ENCODE data around the gene BCAS1. TPM values are rescaled to one million over a fixed set of nuclear protein-coding genes. Genes with fewer than 3 reads are reported as not detected.

Gene BCAS1
- total and polyA plus RNA-seq, 2 donors (not counting 1 experiment from before 2014, with no cell fraction given) = 0.97 to 1.1 TPM

- CTCF ChIA-PET = no interaction called here
- Mint-ChIP-seq H3K4me1 (no peaks in the 10 kb centered on the region), H3K4me3 (no peak overlapping the region), H3K9me3 (ENCODE audit: insufficient read depth) (no peaks in the 10 kb centered on the region), H3K27me3 (peaks cover 27% of the 10 kb centered on the region), H3K27ac (no peak overlapping the region)
- WGBS (ENCODE audit: insufficient coverage) = 78% methylated on average over 5 of the region's 6 CpGs
- H3K4me3 ChIP-seq (ENCODE audit: control extremely low read depth in 1 of 5, extremely low read depth in 1 of 5, insufficient read depth in 1 of 5, low read depth in 2 of 5, low read length in 4 of 5) = no peak overlapping the region
- H3K36me3 ChIP-seq (replicated peaks in 1 of 2; ENCODE audit: control extremely low read depth in 1 of 2, control insufficient read depth in 1 of 2, extremely low read depth in 1 of 2, insufficient read depth in 2 of 2, low read length in 1 of 2) = no peaks in the 10 kb centered on the region
- no peak for TF ChIP-seq EZH2 (IDR thresholded peaks at IDR 0.05; ENCODE audit: borderline replicate concordance, insufficient read depth, low read depth, low read length, poor library complexity, severe bottlenecking)
- no peak for TF ChIP-seq CTCF (IDR thresholded peaks at IDR 0.05)
- intact Hi-C loops (cut with micrococcal nuclease) = no loop called here
- H3K9me3 ChIP-seq (ENCODE audit: control extremely low read depth in 1 of 3, control insufficient read depth in 2 of 3, insufficient read depth in 1 of 3, low read length in 2 of 3) = no peaks in the 10 kb centered on the region
- H4K20me1 ChIP-seq (ENCODE audit: control insufficient read depth, insufficient read depth, low read length, poor library complexity, severe bottlenecking) = no peaks in the 10 kb centered on the region
- H3K9ac ChIP-seq (ENCODE audit: low read length) = no peak overlapping the region
- no peaks in the 10 kb centered on the region for H3K4me1 ChIP-seq (ENCODE audit: control insufficient read depth in 2 of 2, insufficient read depth in 2 of 2, low read length in 2 of 2)
- DNase-seq = no peak
- no peaks in the 10 kb centered on the region for H3K79me2 ChIP-seq (ENCODE audit: control insufficient read depth, insufficient read depth, low read length)
- H3K4me2 ChIP-seq (replicated peaks; ENCODE audit: low read depth, low read length, poor library complexity, severe bottlenecking) = no peak overlapping the region
- no peak for ATAC-seq (ENCODE audit: low read depth)
- H3K27me3 ChIP-seq (replicated peaks in 1 of 4; ENCODE audit: control extremely low read depth in 1 of 4, control insufficient read depth in 3 of 4, insufficient read depth in 4 of 4, low read length in 3 of 4) = no peaks in the 10 kb centered on the region
- POLR2A ChIA-PET = interaction anchor here (0.6 kb wide), 1 partner anchor 33 kb away, joined by 9 read pairs; no protein-coding TSS in a partner anchor
- H2AFZ ChIP-seq (ENCODE audit: insufficient read depth, low read depth, low read length, poor library complexity, severe bottlenecking) = no peak overlapping the region
- H3K27ac ChIP-seq (ENCODE audit: low read length in 2 of 2) = no peak overlapping the region
Measured at GRCh38 chr20:53984356-53985149, 85.8 kb downstream of the BCAS1 start.

- Mint-ChIP-seq H3K27ac (no peak overlapping the region), H3K9me3 (ENCODE audit: insufficient read depth) (no peaks in the 10 kb centered on the region), H3K27me3 (peaks cover 25% of the 10 kb centered on the region), H3K4me1 (no peaks in the 10 kb centered on the region), H3K4me3 (no peak overlapping the region)
- Histone ChIP-seq H3K36me3 (replicated peaks in 1 of 2; ENCODE audit: control extremely low read depth in 1 of 2, control insufficient read depth in 1 of 2, extremely low read depth in 1 of 2, insufficient read depth in 2 of 2, low read length in 1 of 2) (no peaks in the 10 kb centered on the region), H4K20me1 (ENCODE audit: control insufficient read depth, insufficient read depth, low read length, poor library complexity, severe bottlenecking) (no peaks in the 10 kb centered on the region), H3K9me3 (ENCODE audit: control extremely low read depth in 1 of 3, control insufficient read depth in 2 of 3, insufficient read depth in 1 of 3, low read length in 2 of 3) (peaks cover 0 to 4% (median 0%) of the 10 kb centered on the region in 3 donors), H3K79me2 (ENCODE audit: control insufficient read depth, insufficient read depth, low read length) (no peaks in the 10 kb centered on the region), H3K4me3 (ENCODE audit: control extremely low read depth in 1 of 5, extremely low read depth in 1 of 5, insufficient read depth in 1 of 5, low read depth in 2 of 5, low read length in 4 of 5) (no peak overlapping the region), H3K9ac (ENCODE audit: low read length) (no peak overlapping the region), H3K27me3 (replicated peaks in 1 of 4; ENCODE audit: control extremely low read depth in 1 of 4, control insufficient read depth in 3 of 4, insufficient read depth in 4 of 4, low read length in 3 of 4) (no peaks in the 10 kb centered on the region), H3K4me1 (ENCODE audit: control insufficient read depth in 2 of 2, insufficient read depth in 2 of 2, low read length in 2 of 2) (no peaks in the 10 kb centered on the region), H3K4me2 (replicated peaks; ENCODE audit: low read depth, low read length, poor library complexity, severe bottlenecking) (no peak overlapping the region), H2AFZ (ENCODE audit: insufficient read depth, low read depth, low read length, poor library complexity, severe bottlenecking) (no peak overlapping the region), H3K27ac (ENCODE audit: low read length in 2 of 2) (no peak overlapping the region)
- CTCF ChIA-PET = no interaction called here
- intact Hi-C loops (cut with micrococcal nuclease) = no loop called here
- POLR2A ChIA-PET = no interaction called here
- TF ChIP-seq CTCF (IDR thresholded peaks at IDR 0.05) (no peak), EZH2 (IDR thresholded peaks at IDR 0.05; ENCODE audit: borderline replicate concordance, insufficient read depth, low read depth, low read length, poor library complexity, severe bottlenecking) (no peak)
- DNase-seq = no peak
- 83% methylated on average over 2 of the region's 3 CpGs for WGBS (ENCODE audit: insufficient coverage)
- ATAC-seq (ENCODE audit: low read depth) = no peak
Measured at GRCh38 chr20:53983401-53983800, 87.0 kb downstream of the BCAS1 start.

Measured in B cell (primary cell).